WTC11 (cell line): ENCODE measurements around the gene SPTY2D1. TPM values are rescaled to one million over a fixed set of nuclear protein-coding genes. Genes with fewer than 3 reads are reported as not detected.

ENCODE experiments used
- ATAC-seq: fragments of 200-7000 bp; cut with Tn5 transposase; 2 replicates; pipeline ENCODE4 v1.10.0; 2021; ENCODE audit warnings: mild to moderate bottlenecking, moderate library complexity
- CTCF ChIA-PET: fragments of 300-600 bp; sonication (Branson Sonifier 250); formaldehyde crosslinking; loops from one replicate; lab custom pipeline; 2021; ENCODE audit warnings: antibody characterized with exemption; lab: Charles Lee
- POLR2A ChIA-PET: fragments of 350-600 bp; sonication (Branson Sonifier 250); formaldehyde crosslinking; loops from one replicate; lab custom pipeline; 2021; ENCODE audit warnings: antibody characterized with exemption; lab: Charles Lee
- DNase-seq: peaks from one replicate; pipeline ENCODE4 v3.0.0; 2021; ENCODE audit warnings: low spot score
- H3K27ac Mint-ChIP-seq: 2 replicates; pipeline ENCODE4 v1.8.0; 2021; ENCODE audit warnings: mixed read lengths
- H3K27me3 Mint-ChIP-seq: 2 replicates; pipeline ENCODE4 v1.8.0; 2021; ENCODE audit warnings: low read depth, mild to moderate bottlenecking, moderate library complexity, mixed read lengths
- H3K36me3 Mint-ChIP-seq: 2 replicates; pipeline ENCODE4 v1.8.0; 2021; ENCODE audit warnings: mixed read lengths
- H3K4me1 Mint-ChIP-seq: 2 replicates; pipeline ENCODE4 v1.8.0; 2022; ENCODE audit warnings: mixed read lengths
- H3K4me3 Mint-ChIP-seq: 2 replicates; pipeline ENCODE4 v1.8.0; 2021; ENCODE audit warnings: mild to moderate bottlenecking, moderate library complexity, mixed read lengths
- H3K9me3 Mint-ChIP-seq: 2 replicates; pipeline ENCODE4 v1.8.0; 2021; ENCODE audit warnings: mixed read lengths
- GABPB1 ChIP-seq: sonication (generic); formaldehyde crosslinking; IDR thresholded peaks from 2 replicates; pipeline ENCODE4 v1.8.1; 2023; ENCODE audit warnings: mild to moderate bottlenecking, missing genetic modification reagents
- GRHL2 ChIP-seq: fragments of 250-450 bp; sonication (Bioruptor Pico); IDR thresholded peaks from 2 replicates; pipeline ENCODE4 v1.8.0; 2022; ENCODE audit warnings: mild to moderate bottlenecking, moderate library complexity; ENCODE audit not compliant: insufficient replicate concordance, severe bottlenecking
- NFE2L1 ChIP-seq: sonication (generic); formaldehyde crosslinking; IDR thresholded peaks from 2 replicates; pipeline ENCODE4 v1.8.1; 2023; ENCODE audit warnings: missing genetic modification reagents
- NR3C1 ChIP-seq: sonication (generic); formaldehyde crosslinking; conservative IDR thresholded peaks from 2 replicates; pipeline ENCODE4 v1.8.1; 2023; ENCODE audit warnings: low read depth, mild to moderate bottlenecking, missing genetic modification reagents
- RORB ChIP-seq: fragments of 250-450 bp; sonication (Bioruptor Pico); IDR thresholded peaks from 2 replicates; pipeline ENCODE4 v1.9.0; 2021; ENCODE audit warnings: mild to moderate bottlenecking
- ZNF396 ChIP-seq: fragments of 250-450 bp; sonication (Bioruptor Pico); IDR thresholded peaks from 2 replicates; pipeline ENCODE4 v1.8.0; 2021; ENCODE audit warnings: mild to moderate bottlenecking, moderate library complexity, borderline replicate concordance
- ZNF423 ChIP-seq: fragments of 250-450 bp; sonication (Bioruptor Pico); IDR thresholded peaks from 2 replicates; pipeline ENCODE4 v2.1.2; 2022; ENCODE audit warnings: mild to moderate bottlenecking, moderate library complexity
- total RNA-seq: library from RNA; stranded (reverse); gene quantifications from 3 replicates; pipeline ENCODE4 v1.2.3, GENCODE V29; 2021
- TF ChIP-seq, protein P1 (sequence below): sonication (generic); formaldehyde crosslinking; IDR thresholded peaks from 2 replicates; pipeline ENCODE4 v1.8.0; 2023; ENCODE audit warnings: mild to moderate bottlenecking, missing genetic modification reagents
- TF ChIP-seq, protein P2 (sequence below): sonication (generic); formaldehyde crosslinking; IDR thresholded peaks from 2 replicates; pipeline ENCODE4 v1.8.1; 2023; ENCODE audit warnings: mild to moderate bottlenecking, missing genetic modification reagents, moderate library complexity
- TF ChIP-seq, protein P3 (sequence below): sonication (generic); formaldehyde crosslinking; IDR thresholded peaks from 2 replicates; pipeline ENCODE4 v1.8.1; 2022; ENCODE audit warnings: low read depth, missing genetic modification reagents, borderline replicate concordance
- TF ChIP-seq, protein P4 (sequence below): fragments of 250-450 bp; sonication (Bioruptor Pico); IDR thresholded peaks from 2 replicates; pipeline ENCODE4 v1.9.0; 2021; ENCODE audit warnings: mild to moderate bottlenecking
- TF ChIP-seq, protein P5 (sequence below): fragments of 200-600 bp; IDR thresholded peaks from 2 replicates; pipeline ENCODE4 v1.8.0; 2022; ENCODE audit warnings: antibody characterized with exemption
- TF ChIP-seq, protein P6 (sequence below): sonication (generic); formaldehyde crosslinking; IDR thresholded peaks from 2 replicates; pipeline ENCODE4 v1.8.1; 2023; ENCODE audit warnings: mild to moderate bottlenecking, moderate library complexity, missing genetic modification reagents
- TF ChIP-seq, protein P7 (sequence below): fragments of 250-450 bp; sonication (Bioruptor Pico); IDR thresholded peaks from 2 replicates; pipeline ENCODE4 v1.9.0; 2021; ENCODE audit warnings: mild to moderate bottlenecking, borderline replicate concordance

Gene SPTY2D1
- total RNA-seq, 1 experiment from 2014 or later: 14.3 TPM

DNA sequence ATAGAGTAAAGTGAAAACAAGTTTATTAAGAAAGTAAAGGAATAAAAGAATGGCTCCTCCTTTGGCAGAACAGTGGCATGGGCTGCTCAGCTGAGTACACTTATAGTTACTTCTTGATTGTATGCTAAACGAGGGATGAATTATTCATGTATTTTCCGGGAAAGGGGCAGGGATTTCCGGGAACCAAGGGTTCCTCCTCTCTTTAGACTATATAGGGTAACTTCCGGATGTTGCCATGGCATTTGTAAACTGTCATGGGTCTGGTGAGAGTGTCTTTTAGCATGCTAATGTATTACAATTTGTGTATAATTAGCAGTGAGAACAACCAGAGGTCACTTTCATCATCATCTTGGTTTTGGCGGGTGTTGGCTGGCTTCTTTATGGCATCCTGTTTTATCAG is 23.5 kb upstream of the SPTY2D1 start:
- POLR2A ChIA-PET: no interaction called here
- DNase-seq (no peak), ATAC-seq (no peak)
- Mint-ChIP-seq H3K36me3 (peaks cover 12% of the 10 kb centered on the region), H3K27ac (no peak overlapping the region), H3K4me1 (no peaks in the 10 kb centered on the region), H3K4me3 (no peak overlapping the region), H3K27me3 (peaks cover 42% of the 10 kb centered on the region), H3K9me3 (peaks cover 29% of the 10 kb centered on the region)
- CTCF ChIA-PET: no interaction called here
- TF ChIP-seq, protein P1, sequence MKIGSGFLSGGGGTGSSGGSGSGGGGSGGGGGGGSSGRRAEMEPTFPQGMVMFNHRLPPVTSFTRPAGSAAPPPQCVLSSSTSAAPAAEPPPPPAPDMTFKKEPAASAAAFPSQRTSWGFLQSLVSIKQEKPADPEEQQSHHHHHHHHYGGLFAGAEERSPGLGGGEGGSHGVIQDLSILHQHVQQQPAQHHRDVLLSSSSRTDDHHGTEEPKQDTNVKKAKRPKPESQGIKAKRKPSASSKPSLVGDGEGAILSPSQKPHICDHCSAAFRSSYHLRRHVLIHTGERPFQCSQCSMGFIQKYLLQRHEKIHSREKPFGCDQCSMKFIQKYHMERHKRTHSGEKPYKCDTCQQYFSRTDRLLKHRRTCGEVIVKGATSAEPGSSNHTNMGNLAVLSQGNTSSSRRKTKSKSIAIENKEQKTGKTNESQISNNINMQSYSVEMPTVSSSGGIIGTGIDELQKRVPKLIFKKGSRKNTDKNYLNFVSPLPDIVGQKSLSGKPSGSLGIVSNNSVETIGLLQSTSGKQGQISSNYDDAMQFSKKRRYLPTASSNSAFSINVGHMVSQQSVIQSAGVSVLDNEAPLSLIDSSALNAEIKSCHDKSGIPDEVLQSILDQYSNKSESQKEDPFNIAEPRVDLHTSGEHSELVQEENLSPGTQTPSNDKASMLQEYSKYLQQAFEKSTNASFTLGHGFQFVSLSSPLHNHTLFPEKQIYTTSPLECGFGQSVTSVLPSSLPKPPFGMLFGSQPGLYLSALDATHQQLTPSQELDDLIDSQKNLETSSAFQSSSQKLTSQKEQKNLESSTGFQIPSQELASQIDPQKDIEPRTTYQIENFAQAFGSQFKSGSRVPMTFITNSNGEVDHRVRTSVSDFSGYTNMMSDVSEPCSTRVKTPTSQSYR: no peak
- TF ChIP-seq GABPB1 (CRISPR knock-in tag) (no peak), ZNF423 (CRISPR knock-in tag) (no peak), NR3C1 (CRISPR knock-in tag) (no peak), ZNF396 (CRISPR knock-in tag) (no peak)
- TF ChIP-seq, protein P2, sequence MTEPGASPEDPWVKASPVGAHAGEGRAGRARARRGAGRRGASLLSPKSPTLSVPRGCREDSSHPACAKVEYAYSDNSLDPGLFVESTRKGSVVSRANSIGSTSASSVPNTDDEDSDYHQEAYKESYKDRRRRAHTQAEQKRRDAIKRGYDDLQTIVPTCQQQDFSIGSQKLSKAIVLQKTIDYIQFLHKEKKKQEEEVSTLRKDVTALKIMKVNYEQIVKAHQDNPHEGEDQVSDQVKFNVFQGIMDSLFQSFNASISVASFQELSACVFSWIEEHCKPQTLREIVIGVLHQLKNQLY (CRISPR knock-in tag): no peak
- TF ChIP-seq, protein P3, sequence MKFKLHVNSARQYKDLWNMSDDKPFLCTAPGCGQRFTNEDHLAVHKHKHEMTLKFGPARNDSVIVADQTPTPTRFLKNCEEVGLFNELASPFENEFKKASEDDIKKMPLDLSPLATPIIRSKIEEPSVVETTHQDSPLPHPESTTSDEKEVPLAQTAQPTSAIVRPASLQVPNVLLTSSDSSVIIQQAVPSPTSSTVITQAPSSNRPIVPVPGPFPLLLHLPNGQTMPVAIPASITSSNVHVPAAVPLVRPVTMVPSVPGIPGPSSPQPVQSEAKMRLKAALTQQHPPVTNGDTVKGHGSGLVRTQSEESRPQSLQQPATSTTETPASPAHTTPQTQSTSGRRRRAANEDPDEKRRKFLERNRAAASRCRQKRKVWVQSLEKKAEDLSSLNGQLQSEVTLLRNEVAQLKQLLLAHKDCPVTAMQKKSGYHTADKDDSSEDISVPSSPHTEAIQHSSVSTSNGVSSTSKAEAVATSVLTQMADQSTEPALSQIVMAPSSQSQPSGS (CRISPR knock-in tag): no peak

DNA sequence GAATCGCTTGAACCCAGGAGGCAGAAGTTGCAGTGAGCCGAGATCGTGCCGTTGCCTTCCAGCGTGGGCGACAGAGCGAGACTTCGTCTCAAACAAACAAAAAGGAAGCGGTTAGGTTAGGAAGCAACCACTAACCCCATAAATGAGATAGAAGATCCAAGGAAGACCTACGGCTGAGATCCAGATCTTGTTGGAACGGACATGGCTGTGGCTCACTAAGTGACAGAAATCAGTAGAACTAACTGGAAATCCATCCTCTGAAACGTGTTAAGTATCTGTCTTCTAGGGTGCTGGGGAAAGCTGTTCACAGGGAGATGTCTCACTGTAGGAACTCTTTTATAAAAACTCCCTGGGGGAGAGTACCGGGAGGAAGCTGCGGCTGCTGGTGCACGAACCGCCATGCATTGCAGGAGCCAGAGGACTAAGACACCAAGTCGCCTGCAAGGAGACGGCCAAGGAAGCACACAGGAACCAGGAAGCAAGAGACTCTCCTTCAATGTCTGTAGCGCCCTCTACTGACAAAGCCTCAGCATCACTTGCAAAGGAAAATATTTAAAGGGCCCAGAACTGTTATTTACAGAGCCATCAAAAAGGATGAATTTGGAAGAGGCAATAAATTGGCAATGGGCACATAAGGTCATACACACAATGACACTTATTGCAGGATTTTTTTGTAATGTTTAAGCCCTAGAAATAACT is 16.9 kb upstream of the SPTY2D1 start:
- Mint-ChIP-seq H3K27ac (no peak overlapping the region), H3K4me1 (no peaks in the 10 kb centered on the region; the same call in 1 of the 2 replicates), H3K9me3 (no peaks in the 10 kb centered on the region), H3K4me3 (peak overlapping the region; percentile 40), H3K36me3 (no peaks in the 10 kb centered on the region), H3K27me3 (peaks cover 10% of the 10 kb centered on the region; the same call in 1 of the 2 replicates)
- ATAC-seq (peak; percentile 99), DNase-seq (peak; percentile 66)
- ChIA-PET POLR2A (interaction anchor here (0.9 kb wide), 1 partner anchor 255 kb away, joined by 3 read pairs; no protein-coding TSS in a partner anchor), CTCF (interaction anchor here (0.6 to 2.5 kb wide), 17 partner anchors 17 to 1622 kb away, joined by 3 to 16 read pairs (median 3); partner anchors contain the start of genes SPTY2D1 and TSG101)
- TF ChIP-seq NFE2L1 (CRISPR knock-in tag) (no peak), RORB (no peak), GRHL2 (CRISPR knock-in tag) (no peak)
- TF ChIP-seq, protein P4, sequence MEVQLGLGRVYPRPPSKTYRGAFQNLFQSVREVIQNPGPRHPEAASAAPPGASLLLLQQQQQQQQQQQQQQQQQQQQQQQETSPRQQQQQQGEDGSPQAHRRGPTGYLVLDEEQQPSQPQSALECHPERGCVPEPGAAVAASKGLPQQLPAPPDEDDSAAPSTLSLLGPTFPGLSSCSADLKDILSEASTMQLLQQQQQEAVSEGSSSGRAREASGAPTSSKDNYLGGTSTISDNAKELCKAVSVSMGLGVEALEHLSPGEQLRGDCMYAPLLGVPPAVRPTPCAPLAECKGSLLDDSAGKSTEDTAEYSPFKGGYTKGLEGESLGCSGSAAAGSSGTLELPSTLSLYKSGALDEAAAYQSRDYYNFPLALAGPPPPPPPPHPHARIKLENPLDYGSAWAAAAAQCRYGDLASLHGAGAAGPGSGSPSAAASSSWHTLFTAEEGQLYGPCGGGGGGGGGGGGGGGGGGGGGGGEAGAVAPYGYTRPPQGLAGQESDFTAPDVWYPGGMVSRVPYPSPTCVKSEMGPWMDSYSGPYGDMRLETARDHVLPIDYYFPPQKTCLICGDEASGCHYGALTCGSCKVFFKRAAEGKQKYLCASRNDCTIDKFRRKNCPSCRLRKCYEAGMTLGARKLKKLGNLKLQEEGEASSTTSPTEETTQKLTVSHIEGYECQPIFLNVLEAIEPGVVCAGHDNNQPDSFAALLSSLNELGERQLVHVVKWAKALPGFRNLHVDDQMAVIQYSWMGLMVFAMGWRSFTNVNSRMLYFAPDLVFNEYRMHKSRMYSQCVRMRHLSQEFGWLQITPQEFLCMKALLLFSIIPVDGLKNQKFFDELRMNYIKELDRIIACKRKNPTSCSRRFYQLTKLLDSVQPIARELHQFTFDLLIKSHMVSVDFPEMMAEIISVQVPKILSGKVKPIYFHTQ (CRISPR knock-in tag): no peak
- TF ChIP-seq, protein P5, sequence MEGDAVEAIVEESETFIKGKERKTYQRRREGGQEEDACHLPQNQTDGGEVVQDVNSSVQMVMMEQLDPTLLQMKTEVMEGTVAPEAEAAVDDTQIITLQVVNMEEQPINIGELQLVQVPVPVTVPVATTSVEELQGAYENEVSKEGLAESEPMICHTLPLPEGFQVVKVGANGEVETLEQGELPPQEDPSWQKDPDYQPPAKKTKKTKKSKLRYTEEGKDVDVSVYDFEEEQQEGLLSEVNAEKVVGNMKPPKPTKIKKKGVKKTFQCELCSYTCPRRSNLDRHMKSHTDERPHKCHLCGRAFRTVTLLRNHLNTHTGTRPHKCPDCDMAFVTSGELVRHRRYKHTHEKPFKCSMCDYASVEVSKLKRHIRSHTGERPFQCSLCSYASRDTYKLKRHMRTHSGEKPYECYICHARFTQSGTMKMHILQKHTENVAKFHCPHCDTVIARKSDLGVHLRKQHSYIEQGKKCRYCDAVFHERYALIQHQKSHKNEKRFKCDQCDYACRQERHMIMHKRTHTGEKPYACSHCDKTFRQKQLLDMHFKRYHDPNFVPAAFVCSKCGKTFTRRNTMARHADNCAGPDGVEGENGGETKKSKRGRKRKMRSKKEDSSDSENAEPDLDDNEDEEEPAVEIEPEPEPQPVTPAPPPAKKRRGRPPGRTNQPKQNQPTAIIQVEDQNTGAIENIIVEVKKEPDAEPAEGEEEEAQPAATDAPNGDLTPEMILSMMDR: peak; percentile 86
- TF ChIP-seq, protein P6, sequence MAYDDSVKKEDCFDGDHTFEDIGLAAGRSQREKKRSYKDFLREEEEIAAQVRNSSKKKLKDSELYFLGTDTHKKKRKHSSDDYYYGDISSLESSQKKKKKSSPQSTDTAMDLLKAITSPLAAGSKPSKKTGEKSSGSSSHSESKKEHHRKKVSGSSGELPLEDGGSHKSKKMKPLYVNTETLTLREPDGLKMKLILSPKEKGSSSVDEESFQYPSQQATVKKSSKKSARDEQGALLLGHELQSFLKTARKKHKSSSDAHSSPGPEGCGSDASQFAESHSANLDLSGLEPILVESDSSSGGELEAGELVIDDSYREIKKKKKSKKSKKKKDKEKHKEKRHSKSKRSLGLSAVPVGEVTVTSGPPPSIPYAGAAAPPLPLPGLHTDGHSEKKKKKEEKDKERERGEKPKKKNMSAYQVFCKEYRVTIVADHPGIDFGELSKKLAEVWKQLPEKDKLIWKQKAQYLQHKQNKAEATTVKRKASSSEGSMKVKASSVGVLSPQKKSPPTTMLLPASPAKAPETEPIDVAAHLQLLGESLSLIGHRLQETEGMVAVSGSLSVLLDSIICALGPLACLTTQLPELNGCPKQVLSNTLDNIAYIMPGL: no peak
- TF ChIP-seq, protein P7, sequence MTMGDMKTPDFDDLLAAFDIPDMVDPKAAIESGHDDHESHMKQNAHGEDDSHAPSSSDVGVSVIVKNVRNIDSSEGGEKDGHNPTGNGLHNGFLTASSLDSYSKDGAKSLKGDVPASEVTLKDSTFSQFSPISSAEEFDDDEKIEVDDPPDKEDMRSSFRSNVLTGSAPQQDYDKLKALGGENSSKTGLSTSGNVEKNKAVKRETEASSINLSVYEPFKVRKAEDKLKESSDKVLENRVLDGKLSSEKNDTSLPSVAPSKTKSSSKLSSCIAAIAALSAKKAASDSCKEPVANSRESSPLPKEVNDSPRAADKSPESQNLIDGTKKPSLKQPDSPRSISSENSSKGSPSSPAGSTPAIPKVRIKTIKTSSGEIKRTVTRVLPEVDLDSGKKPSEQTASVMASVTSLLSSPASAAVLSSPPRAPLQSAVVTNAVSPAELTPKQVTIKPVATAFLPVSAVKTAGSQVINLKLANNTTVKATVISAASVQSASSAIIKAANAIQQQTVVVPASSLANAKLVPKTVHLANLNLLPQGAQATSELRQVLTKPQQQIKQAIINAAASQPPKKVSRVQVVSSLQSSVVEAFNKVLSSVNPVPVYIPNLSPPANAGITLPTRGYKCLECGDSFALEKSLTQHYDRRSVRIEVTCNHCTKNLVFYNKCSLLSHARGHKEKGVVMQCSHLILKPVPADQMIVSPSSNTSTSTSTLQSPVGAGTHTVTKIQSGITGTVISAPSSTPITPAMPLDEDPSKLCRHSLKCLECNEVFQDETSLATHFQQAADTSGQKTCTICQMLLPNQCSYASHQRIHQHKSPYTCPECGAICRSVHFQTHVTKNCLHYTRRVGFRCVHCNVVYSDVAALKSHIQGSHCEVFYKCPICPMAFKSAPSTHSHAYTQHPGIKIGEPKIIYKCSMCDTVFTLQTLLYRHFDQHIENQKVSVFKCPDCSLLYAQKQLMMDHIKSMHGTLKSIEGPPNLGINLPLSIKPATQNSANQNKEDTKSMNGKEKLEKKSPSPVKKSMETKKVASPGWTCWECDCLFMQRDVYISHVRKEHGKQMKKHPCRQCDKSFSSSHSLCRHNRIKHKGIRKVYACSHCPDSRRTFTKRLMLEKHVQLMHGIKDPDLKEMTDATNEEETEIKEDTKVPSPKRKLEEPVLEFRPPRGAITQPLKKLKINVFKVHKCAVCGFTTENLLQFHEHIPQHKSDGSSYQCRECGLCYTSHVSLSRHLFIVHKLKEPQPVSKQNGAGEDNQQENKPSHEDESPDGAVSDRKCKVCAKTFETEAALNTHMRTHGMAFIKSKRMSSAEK: no peak
- TF ChIP-seq, protein P2 (CRISPR knock-in tag): no peak
